Measurements from ENCODE around the gene ATG14.

GRCh38 chr14:55366271-55366670, 45.4 kb downstream of the ATG14 start:
- TF ChIP-seq ZNF274 (IDR thresholded peaks at IDR 0.05; ENCODE audit: low read depth, low read length): no peak
- TF ChIP-seq YY1 (IDR thresholded peaks at IDR 0.05; ENCODE audit: insufficient read depth, insufficient read length): no peak
- TF ChIP-seq SUZ12 (IDR thresholded peaks at IDR 0.05; ENCODE audit: extremely low read depth, insufficient read depth, insufficient read length): no peak

Data from NT2/D1 (cell line).